SK-N-SH treated with all-trans-retinoic acid at 6 μM for 48 hours (cell line): ENCODE results near the gene TTBK2.

Experiments
- CREB5 ChIP-seq: fragments of 250-450 bp; sonication (Bioruptor Pico); IDR thresholded peaks from 2 replicates; pipeline ENCODE4 v1.5.1; 2020; ENCODE audit warnings: low read depth, mild to moderate bottlenecking, moderate library complexity
- GLIS3 ChIP-seq: fragments of 250-450 bp; sonication (Bioruptor Pico); IDR thresholded peaks from 2 replicates; pipeline ENCODE4 v1.5.0; 2020; ENCODE audit warnings: mild to moderate bottlenecking, moderate library complexity
- PATZ1 ChIP-seq: fragments of 250-450 bp; sonication (Bioruptor Pico); IDR thresholded peaks from 2 replicates; pipeline ENCODE4 v1.8.0; 2020; ENCODE audit warnings: mild to moderate bottlenecking, moderate library complexity, borderline replicate concordance
- PPARA ChIP-seq: fragments of 250-450 bp; sonication (Bioruptor Pico); IDR thresholded peaks from 2 replicates; pipeline ENCODE4 v1.5.0; 2020; ENCODE audit warnings: mild to moderate bottlenecking, borderline replicate concordance
- ZFP3 ChIP-seq: fragments of 250-450 bp; sonication (Bioruptor Pico); IDR thresholded peaks from 2 replicates; pipeline ENCODE4 v1.5.0; 2020; ENCODE audit warnings: mild to moderate bottlenecking, moderate library complexity
- ZNF8 ChIP-seq: fragments of 450-650 bp; formaldehyde crosslinking; IDR thresholded peaks from 2 replicates; pipeline ENCODE4 v1.5.0; 2020; ENCODE audit warnings: mild to moderate bottlenecking, moderate library complexity

- TF ChIP-seq CREB5 (CRISPR knock-in tag) (no peak), ZFP3 (no peak), ZNF8 (CRISPR knock-in tag) (no peak), GLIS3 (CRISPR knock-in tag) (no peak), PPARA (no peak), PATZ1 (CRISPR knock-in tag) (no peak)
These were observed 199.6 kb downstream of the TTBK2 start for GRCh38 chr15:42721016-42721415.
